ENCODE measurements around the gene LHFPL6. TPM values are rescaled to one million over a fixed set of nuclear protein-coding genes. Genes with fewer than 3 reads are reported as not detected.

LHFPL6 gene
- total RNA-seq, 1 donor from 2014 or later = 46.0 TPM

DNA sequence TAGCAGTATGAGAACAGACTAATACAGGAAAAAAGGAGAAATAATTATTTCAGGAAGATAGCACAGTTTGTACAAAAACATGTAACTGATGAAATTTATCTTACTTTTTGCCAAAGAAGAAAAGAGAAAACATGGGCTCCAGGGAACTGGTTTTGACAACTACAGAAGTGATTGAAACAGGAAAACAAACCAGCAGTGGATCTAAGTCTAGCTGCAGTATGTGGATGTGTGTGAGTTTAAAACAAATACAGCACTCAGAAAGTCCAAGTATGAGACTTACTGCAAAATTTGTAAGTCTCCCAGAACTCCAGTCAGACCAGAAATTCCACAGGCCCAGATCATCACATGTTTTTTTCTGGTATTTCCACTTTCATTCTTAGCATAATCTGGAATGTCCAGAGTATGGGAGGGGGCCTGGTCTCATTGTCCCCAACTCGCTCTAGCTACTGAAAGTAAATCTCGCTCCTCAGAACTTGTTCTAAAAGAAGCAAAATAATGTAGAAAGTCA lies 305.3 kb downstream of the LHFPL6 start:
- no peak for DNase-seq

DNA sequence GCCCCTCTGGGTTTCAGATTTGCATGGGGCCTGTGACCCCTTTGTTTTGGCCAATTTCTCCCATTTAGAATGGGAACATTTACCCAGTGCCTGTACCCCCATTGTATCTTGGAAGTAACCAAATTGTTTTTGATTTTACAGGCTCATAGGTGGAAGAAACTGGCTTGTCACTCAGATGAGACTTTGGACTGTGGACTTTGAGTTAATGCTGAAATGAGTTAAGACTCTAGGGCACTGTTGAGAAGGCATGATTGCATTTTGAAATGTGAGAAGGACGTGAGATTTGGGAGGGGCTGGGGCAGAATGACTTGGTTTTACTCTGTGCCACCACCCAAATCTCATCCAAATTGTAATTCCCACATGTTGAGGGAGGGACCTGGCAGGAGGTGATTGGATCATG lies 306.0 kb downstream of the LHFPL6 start:
- no peak for DNase-seq

DNA sequence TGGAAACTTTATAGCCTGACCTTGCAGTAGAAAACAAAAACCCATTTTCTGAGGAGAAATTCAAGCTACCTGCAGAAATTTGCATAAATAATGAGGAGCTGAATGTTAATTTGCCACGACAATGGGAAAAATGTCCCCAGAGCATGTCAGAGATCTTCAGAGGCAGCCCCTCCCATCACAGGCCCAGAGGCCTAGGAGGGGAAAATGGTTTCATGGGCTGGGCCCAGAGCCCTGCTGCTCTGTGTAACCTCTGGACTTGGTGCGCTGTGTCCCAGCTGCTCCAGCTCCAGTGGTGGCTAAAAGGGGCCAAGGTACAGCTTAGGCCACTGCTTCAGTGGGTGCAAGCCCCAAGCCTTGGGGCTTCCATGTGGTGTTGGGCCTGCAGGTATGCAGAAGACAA lies 306.8 kb downstream of the LHFPL6 start:
- no peak for DNase-seq

Other genes starting within 250 kb of the LHFPL6 start
- 40.6 TPM for gene COG6, start 52.5 kb upstream of the LHFPL6 start, total RNA-seq